Prostate gland (tissue), 2 donors: ENCODE results near the gene NRXN3.

ENCODE experiments used
- POLR2A ChIP-seq: fragments of 450-650 bp; IDR thresholded peaks from one replicate; pipeline ENCODE4 v1.6.1; 2016; ENCODE audit warnings: antibody characterized with exemption, mild to moderate bottlenecking
- POLR2AphosphoS5 ChIP-seq: sonication (generic); formaldehyde crosslinking; IDR thresholded peaks from one replicate; pipeline ENCODE4 v1.6.1; 2017; ENCODE audit warnings: antibody characterized with exemption
- TF ChIP-seq, protein P1 (sequence below), 4 experiments: fragments of 200-600 bp in 2 of 4; fragments of 450-650 bp in 2 of 4; sonication (generic) in 2 of 4; IDR thresholded peaks; 1 replicate in 3 of 4; 2 replicates in 1 of 4; pipeline ENCODE4 v1.5.1; 2016 to 2019; ENCODE audit warnings: antibody characterized with exemption in 4 of 4, mild to moderate bottlenecking in 2 of 4, moderate library complexity in 2 of 4

DNA sequence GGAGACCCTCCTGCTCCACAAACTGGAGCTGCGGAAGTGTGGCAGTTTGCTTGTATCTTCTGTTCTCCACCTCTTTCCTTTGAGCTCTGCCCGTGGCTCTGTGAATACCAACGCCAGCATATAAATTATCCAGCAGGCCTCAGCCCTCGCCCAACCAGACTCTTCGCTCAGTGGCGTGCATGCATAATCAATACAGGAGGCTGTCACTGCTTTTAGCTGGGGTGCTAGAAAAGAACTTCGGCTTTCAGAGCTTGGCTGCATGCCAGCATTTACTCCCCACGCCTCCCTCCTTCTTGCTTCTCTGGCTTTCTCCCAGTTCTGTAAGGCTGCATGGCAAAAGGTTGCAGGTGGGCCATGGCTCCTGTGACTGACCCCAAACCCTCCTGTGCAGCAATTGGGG is 26.9 kb downstream of the NRXN3 start:
- TF ChIP-seq, protein P1, sequence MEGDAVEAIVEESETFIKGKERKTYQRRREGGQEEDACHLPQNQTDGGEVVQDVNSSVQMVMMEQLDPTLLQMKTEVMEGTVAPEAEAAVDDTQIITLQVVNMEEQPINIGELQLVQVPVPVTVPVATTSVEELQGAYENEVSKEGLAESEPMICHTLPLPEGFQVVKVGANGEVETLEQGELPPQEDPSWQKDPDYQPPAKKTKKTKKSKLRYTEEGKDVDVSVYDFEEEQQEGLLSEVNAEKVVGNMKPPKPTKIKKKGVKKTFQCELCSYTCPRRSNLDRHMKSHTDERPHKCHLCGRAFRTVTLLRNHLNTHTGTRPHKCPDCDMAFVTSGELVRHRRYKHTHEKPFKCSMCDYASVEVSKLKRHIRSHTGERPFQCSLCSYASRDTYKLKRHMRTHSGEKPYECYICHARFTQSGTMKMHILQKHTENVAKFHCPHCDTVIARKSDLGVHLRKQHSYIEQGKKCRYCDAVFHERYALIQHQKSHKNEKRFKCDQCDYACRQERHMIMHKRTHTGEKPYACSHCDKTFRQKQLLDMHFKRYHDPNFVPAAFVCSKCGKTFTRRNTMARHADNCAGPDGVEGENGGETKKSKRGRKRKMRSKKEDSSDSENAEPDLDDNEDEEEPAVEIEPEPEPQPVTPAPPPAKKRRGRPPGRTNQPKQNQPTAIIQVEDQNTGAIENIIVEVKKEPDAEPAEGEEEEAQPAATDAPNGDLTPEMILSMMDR (IDR thresholded peaks at IDR 0.05): no peak
- TF ChIP-seq POLR2A (no peak), POLR2AphosphoS5 (no peak)
